Prostate gland (tissue), 2 donors: ENCODE measurements around the gene ATXN1.

Experiments used
- CTCF ChIP-seq, 4 experiments: fragments of 200-600 bp in 2 of 4; fragments of 450-650 bp in 2 of 4; sonication (generic) in 2 of 4; IDR thresholded peaks; 1 replicate in 3 of 4; 2 replicates in 1 of 4; pipeline ENCODE4 v1.5.1; 2016 to 2019; ENCODE audit warnings: antibody characterized with exemption in 4 of 4, mild to moderate bottlenecking in 2 of 4, moderate library complexity in 2 of 4
- POLR2AphosphoS5 ChIP-seq: sonication (generic); formaldehyde crosslinking; IDR thresholded peaks from one replicate; pipeline ENCODE4 v1.6.1; 2017; ENCODE audit warnings: antibody characterized with exemption

DNA sequence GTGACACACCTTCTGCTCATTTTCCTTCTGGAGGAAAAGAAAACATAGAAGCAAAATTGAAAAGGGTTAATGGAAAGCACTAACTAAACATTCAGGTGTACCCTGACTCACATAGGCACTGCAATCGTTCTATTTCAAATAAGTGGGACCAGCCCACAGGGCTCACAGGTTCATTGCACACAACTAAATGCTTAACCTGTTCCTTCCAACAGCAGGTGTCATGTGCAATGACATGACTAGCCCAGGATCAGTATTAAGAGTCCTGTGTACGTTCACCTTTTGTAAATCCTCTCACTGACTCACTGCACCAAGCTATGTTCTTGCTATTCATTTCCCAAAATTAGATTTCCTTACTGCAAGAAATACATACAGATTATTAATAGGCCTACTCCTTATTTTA is 371.6 kb downstream of the ATXN1 start:
- TF ChIP-seq CTCF (IDR thresholded peaks at IDR 0.05), result no peak
- no peak for TF ChIP-seq POLR2AphosphoS5
